Measurements from ENCODE around the gene TMCO4. TPM values are rescaled to one million over a fixed set of nuclear protein-coding genes. Genes with fewer than 3 reads are reported as not detected.
"Not testable (repeated sequence)": the region's sequence is repeated elsewhere in the genome, so short reads cannot be mapped to it uniquely, and the experiment has no call there.

TMCO4 gene
- total RNA-seq, 1 experiment from 2014 or later: 15.1 TPM

DNA sequence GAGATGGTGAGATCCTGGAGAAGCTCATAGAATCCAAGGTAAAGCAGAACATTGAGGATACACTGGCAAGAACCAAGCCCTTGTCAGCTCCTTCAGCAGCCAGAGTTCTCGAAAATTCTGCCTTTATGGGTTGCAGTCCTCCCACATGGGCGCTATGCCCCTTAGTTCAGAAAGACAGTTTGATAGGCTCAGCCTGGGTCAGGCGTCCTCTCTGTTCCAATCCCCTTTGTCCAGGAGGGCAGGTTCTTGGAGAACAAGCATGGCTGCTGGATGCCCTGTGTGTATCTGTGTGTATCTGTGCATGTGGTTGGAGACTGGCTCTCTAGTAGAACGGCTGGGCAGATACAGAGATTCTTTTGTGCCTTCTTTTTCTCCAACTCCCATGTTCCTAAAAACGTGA is 163.7 kb downstream of the TMCO4 start:
- POLR2A ChIA-PET: no interaction called here

GRCh38 chr1:19635646-19636045 is 164.1 kb downstream of the TMCO4 start:
- H3K4me1 Mint-ChIP-seq (ENCODE audit: low read depth, unreplicated experiment): no peaks in the 10 kb centered on the region
- H3K27me3 ChIP-seq (replicated peaks; ENCODE audit: control insufficient read depth, insufficient read depth, low read length): no peaks in the 10 kb centered on the region
- no peak for DNase-seq
- no peaks in the 10 kb centered on the region for H3K36me3 ChIP-seq (ENCODE audit: control insufficient read depth, insufficient read depth, low read length)
- no peak overlapping the region for H3K4me3 ChIP-seq (ENCODE audit: low read depth, low read length)
- H3K9me3 ChIP-seq: no peaks in the 10 kb centered on the region
- H3K4me1 ChIP-seq: peaks cover 10% of the 10 kb centered on the region
- peaks cover 6% of the 10 kb centered on the region for H3K36me3 Mint-ChIP-seq (ENCODE audit: insufficient read depth, unreplicated experiment)
- H3K4me3 Mint-ChIP-seq (ENCODE audit: unreplicated experiment): no peak overlapping the region
- no peak for TF ChIP-seq CTCF (IDR thresholded peaks at IDR 0.05; ENCODE audit: insufficient read depth in 1 of 2, low read depth in 1 of 2, low read length in 1 of 2, severe bottlenecking in 1 of 2, unreplicated experiment in 1 of 2)
- ChIA-PET POLR2A (no interaction called here), CTCF (no interaction called here)
- no peaks in the 10 kb centered on the region for H3K27me3 Mint-ChIP-seq (ENCODE audit: insufficient read depth, unreplicated experiment)
- BruUV-seq (replicated peaks): no TSS peak
- intact Hi-C loops (cut with micrococcal nuclease; ENCODE audit: unreplicated experiment): no loop called here
- no peak overlapping the region for H3K27ac Mint-ChIP-seq (ENCODE audit: unreplicated experiment)
- no peaks in the 10 kb centered on the region for H3K9me3 Mint-ChIP-seq (ENCODE audit: unreplicated experiment)

More for the DNA sequence above, 163.7 kb downstream of the TMCO4 start:
- Histone ChIP-seq H3K27me3 (replicated peaks; ENCODE audit: control insufficient read depth, insufficient read depth, low read length) (no peaks in the 10 kb centered on the region), H3K9me3 (no peaks in the 10 kb centered on the region), H3K4me1 (peaks cover 11% of the 10 kb centered on the region), H3K4me3 (ENCODE audit: low read depth, low read length) (no peak overlapping the region), H3K36me3 (ENCODE audit: control insufficient read depth, insufficient read depth, low read length) (no peaks in the 10 kb centered on the region)
- H3K27me3 Mint-ChIP-seq (ENCODE audit: insufficient read depth, unreplicated experiment): no peaks in the 10 kb centered on the region
- TF ChIP-seq CTCF (IDR thresholded peaks at IDR 0.05; ENCODE audit: insufficient read depth in 1 of 2, low read depth in 1 of 2, low read length in 1 of 2, severe bottlenecking in 1 of 2, unreplicated experiment in 1 of 2): no peak
- H3K4me1 Mint-ChIP-seq (ENCODE audit: low read depth, unreplicated experiment): no peaks in the 10 kb centered on the region
- intact Hi-C loops (cut with micrococcal nuclease; ENCODE audit: unreplicated experiment): no loop called here
- peaks cover 6% of the 10 kb centered on the region for H3K36me3 Mint-ChIP-seq (ENCODE audit: insufficient read depth, unreplicated experiment)
- H3K27ac Mint-ChIP-seq (ENCODE audit: unreplicated experiment): no peak overlapping the region
- H3K4me3 Mint-ChIP-seq (ENCODE audit: unreplicated experiment): no peak overlapping the region
- no peak for DNase-seq
- CTCF ChIA-PET: no interaction called here
- no TSS peak for BruUV-seq (replicated peaks)
- H3K9me3 Mint-ChIP-seq (ENCODE audit: unreplicated experiment): no peaks in the 10 kb centered on the region

- H3K9me3 ChIP-seq; H3K4me3 ChIP-seq (ENCODE audit: low read depth, low read length); POLR2A ChIA-PET; H3K4me1 Mint-ChIP-seq (ENCODE audit: low read depth, unreplicated experiment); H3K9me3 Mint-ChIP-seq (ENCODE audit: unreplicated experiment); H3K4me1 ChIP-seq; BruUV-seq (replicated peaks); H3K36me3 Mint-ChIP-seq (ENCODE audit: insufficient read depth, unreplicated experiment); H3K27me3 ChIP-seq (replicated peaks; ENCODE audit: control insufficient read depth, insufficient read depth, low read length); intact Hi-C loops (cut with micrococcal nuclease; ENCODE audit: unreplicated experiment); H3K36me3 ChIP-seq (ENCODE audit: control insufficient read depth, insufficient read depth, low read length); H3K4me3 Mint-ChIP-seq (ENCODE audit: unreplicated experiment); H3K27ac Mint-ChIP-seq (ENCODE audit: unreplicated experiment); H3K27me3 Mint-ChIP-seq (ENCODE audit: insufficient read depth, unreplicated experiment); DNase-seq; CTCF ChIA-PET: not testable (repeated sequence)
Observed at GRCh38 chr1:19635064-19635463, 164.7 kb downstream of the TMCO4 start.

DNA sequence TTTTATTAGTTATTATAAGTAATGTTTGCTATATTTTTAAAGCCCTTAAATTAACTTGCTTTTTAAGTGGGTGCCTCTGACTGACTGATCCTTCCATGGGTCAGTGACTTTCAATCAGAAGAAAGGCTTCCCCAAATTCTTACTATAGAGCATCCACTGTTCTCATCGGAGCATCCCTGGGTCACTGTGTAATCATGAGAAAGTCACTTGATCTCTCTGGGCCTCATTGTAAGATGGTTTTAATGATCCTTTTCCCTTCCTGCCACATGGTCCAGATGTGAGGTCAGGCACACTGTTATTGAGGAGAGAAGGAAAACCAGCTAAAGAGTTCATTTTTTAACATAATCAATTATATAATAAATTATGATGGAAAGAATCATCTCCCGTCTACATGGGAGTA is 166.6 kb downstream of the TMCO4 start:
- H3K9me3 Mint-ChIP-seq (ENCODE audit: unreplicated experiment): no peaks in the 10 kb centered on the region
- peaks cover 11% of the 10 kb centered on the region for H3K36me3 Mint-ChIP-seq (ENCODE audit: insufficient read depth, unreplicated experiment)
- no peak for TF ChIP-seq CTCF (IDR thresholded peaks at IDR 0.05; ENCODE audit: insufficient read depth in 1 of 2, low read depth in 1 of 2, low read length in 1 of 2, severe bottlenecking in 1 of 2, unreplicated experiment in 1 of 2)
- H3K9me3 ChIP-seq: no peaks in the 10 kb centered on the region
- no peaks in the 10 kb centered on the region for H3K4me1 Mint-ChIP-seq (ENCODE audit: low read depth, unreplicated experiment)
- no peak overlapping the region for H3K4me3 ChIP-seq (ENCODE audit: low read depth, low read length)
- H3K27me3 ChIP-seq (replicated peaks; ENCODE audit: control insufficient read depth, insufficient read depth, low read length): no peaks in the 10 kb centered on the region
- ChIA-PET CTCF (no interaction called here), POLR2A (no interaction called here)
- no peaks in the 10 kb centered on the region for H3K27me3 Mint-ChIP-seq (ENCODE audit: insufficient read depth, unreplicated experiment)
- BruUV-seq (replicated peaks): no TSS peak
- no peak overlapping the region for H3K4me3 Mint-ChIP-seq (ENCODE audit: unreplicated experiment)
- no peaks in the 10 kb centered on the region for H3K36me3 ChIP-seq (ENCODE audit: control insufficient read depth, insufficient read depth, low read length)
- intact Hi-C loops (cut with micrococcal nuclease; ENCODE audit: unreplicated experiment): no loop called here
- no peaks in the 10 kb centered on the region for H3K4me1 ChIP-seq
- no peak for DNase-seq
- H3K27ac Mint-ChIP-seq (ENCODE audit: unreplicated experiment): no peak overlapping the region
